GM18498 (cell line): Measurements from ENCODE around the gene XPA.
"Not testable (repeated sequence)": the region's sequence is repeated elsewhere in the genome, so short reads cannot be mapped to it uniquely, and the experiment has no call there.

Source experiments
- ATAC-seq: cut with Tn5 transposase; IDR thresholded peaks from one replicate; pipeline ENCODE4 v1.9.1; 2021; ENCODE audit warnings: mild to moderate bottlenecking, moderate library complexity; ENCODE audit not compliant: unreplicated experiment

XPA gene

DNA sequence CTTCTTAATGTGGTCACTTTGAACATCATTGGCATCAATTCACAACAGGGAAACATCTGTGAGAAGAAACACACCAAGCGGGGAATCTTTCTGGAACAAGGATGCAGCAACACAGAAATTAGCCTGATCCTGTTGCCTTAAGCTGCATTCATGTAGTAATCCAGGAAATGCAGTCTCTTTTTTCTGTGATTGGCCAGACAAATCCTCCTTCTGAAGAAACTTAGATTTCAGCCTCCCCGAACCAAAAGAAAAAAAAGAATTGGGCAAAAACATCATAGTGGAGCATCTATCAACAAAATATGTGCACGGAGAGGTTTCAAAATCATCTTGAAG lies 7.2 kb upstream of the XPA start:
- no peak for ATAC-seq

DNA sequence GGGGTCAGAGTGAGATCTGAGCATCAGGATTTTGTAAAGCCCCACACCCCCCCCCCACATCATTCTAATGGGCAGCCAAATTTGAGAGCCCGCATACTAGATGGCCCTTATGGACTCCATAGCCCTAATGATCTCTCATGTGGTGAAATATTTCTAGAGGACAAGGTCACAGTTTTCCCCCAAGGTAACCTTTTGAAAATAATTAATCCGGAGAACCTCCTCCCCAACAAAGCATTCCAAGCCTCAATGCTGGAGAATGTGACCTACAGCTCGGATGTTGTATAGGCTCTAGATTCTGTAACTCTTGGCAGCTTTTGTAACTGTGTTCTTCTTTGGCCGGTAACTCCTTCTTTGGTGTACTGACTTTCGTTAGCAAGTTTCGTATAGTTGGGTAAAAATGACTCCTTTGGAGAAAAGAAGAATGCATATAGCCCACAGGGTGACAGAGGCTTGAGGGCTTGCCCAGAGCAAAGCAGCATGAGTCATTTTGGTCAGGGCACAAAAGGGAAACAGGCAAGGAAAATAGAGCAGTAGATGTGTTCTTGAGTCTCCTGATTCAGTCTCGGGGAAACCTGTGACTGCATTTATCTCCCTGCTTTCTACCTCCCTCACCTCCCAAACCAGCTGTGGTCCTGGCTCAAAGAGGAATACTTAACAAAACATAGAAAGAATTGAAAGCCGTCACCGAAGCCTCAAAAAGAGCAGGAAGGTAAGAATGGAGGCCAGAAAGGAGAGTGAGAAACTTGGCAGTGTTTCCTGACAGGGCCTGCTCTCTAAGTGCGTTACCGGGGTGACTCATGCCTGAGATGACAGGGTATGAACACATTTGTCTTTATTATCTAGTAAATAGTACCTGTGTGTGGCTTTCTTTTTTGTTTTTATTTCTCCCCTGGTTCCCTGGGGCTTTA lies 6.6 kb upstream of the XPA start:
- peak; percentile 53 for ATAC-seq

- not testable (repeated sequence) for ATAC-seq
Observed at GRCh38 chr9:97699824-97700223, 2.7 kb upstream of the XPA start.

DNA sequence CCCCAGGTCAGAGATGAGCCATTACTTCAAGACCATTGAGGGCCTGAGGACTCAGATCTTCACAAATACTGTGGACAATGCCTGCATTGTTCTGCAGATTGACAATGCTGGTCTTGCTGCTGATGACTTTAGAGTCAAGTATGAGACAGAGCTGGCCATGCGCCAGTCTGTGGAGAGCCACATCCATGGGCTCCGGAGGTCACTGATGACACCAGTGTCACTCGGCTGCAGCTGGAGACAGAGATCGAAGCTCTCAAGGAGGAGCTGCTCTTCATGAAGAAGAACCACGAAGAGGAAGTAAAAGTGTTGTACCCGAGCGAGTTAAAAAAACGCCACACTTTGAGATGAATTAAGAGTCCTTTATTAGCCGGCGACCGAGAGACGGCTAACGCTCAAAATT lies 2.1 kb upstream of the XPA start:
- ATAC-seq: not testable (repeated sequence)

- no peak for ATAC-seq
Observed at GRCh38 chr9:97698865-97699264, 1.7 kb upstream of the XPA start.

- ATAC-seq: no peak
Observed at GRCh38 chr9:97697837-97698236, 697 bp upstream of the XPA start.

GRCh38 chr9:97695995-97696802 lies 941 bp downstream of the XPA start:
- ATAC-seq: no peak

GRCh38 chr9:97695390-97695789 lies 1.8 kb downstream of the XPA start:
- ATAC-seq: no peak

DNA sequence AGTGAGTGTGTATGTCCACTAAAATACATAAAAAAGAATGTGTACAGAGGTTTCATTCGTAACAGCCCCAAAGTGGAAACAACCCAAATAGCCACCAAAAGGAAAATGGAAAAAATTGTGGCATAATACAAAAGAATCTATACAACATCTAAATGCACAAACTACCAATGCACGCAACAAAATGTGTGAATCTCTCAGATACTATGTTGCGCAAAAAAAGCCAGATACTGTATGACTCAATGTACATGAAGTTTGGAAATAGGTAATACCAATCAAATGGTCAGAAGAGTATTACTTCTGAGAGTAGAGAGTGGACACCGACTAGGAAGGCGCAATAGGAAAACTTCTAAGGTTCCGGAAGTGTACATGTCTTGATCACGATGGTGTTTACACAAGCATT lies 2.4 kb downstream of the XPA start:
- ATAC-seq: no peak

- no peak for ATAC-seq
Observed at GRCh38 chr9:97689401-97690180, 7.5 kb downstream of the XPA start.

GRCh38 chr9:97688654-97689053 lies 8.5 kb downstream of the XPA start:
- no peak for ATAC-seq

- no peak for ATAC-seq
Observed at GRCh38 chr9:97682242-97682641, 14.9 kb downstream of the XPA start.

DNA sequence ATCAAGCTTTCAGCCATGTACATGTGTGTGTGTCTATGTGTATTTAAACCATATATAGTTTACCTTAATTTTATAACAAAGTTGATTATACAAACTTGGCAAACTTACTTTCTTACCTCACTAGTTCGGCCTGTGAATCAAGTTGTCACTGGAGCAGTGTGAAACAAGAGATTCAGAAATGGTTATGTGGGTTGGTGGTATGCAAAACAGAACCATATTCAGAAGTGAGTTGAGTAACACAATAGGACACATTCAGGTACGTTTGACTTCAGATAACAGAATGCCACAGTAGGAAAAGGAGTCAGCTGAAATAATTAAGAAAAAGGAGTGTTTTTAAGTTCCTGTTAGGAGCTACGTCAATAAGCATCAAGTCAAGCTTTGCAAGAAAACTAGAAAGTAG lies 21.5 kb downstream of the XPA start:
- peak; percentile 53 for ATAC-seq

GRCh38 chr9:97673922-97674321 lies 23.2 kb downstream of the XPA start:
- no peak for ATAC-seq

DNA sequence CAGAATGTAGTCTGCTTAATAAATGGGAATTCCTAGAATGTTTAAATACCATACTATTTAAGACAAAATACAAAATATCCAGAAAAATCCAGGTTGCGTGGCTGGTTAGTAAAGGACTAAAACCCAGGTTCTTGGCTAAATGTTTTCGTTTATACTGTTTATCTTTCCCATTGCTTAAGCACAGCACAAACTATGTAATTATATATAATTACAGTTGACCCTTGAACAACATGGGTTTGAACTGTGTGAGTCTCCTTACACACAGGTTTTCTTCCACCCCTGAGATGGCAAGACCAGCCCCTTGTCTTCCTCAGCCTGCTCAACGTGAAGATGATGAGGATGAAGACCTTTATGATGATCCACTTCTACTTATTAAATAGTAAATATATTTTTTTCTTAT lies 24.7 kb downstream of the XPA start:
- no peak for ATAC-seq

GRCh38 chr9:97670586-97670985 lies 26.6 kb downstream of the XPA start:
- no peak for ATAC-seq

DNA sequence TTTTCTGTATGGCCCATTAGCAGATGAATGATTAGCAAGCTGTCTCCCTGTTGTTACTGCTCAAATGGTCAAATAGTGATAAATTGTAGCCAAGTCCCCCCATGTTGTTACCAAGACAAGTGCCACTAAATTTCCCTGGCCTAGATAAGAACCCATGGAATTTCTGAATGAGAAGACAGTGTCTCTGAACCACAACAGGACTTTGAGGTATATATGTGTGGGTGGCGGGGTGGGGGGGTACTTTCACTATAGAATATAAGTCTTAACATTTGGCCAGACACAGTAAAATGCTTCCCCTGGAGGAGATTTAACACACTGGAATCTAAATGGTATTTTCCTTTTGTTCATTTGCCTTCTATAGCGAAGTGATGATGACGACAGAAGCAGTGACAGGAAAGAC lies 28.7 kb downstream of the XPA start:
- no peak for ATAC-seq

DNA sequence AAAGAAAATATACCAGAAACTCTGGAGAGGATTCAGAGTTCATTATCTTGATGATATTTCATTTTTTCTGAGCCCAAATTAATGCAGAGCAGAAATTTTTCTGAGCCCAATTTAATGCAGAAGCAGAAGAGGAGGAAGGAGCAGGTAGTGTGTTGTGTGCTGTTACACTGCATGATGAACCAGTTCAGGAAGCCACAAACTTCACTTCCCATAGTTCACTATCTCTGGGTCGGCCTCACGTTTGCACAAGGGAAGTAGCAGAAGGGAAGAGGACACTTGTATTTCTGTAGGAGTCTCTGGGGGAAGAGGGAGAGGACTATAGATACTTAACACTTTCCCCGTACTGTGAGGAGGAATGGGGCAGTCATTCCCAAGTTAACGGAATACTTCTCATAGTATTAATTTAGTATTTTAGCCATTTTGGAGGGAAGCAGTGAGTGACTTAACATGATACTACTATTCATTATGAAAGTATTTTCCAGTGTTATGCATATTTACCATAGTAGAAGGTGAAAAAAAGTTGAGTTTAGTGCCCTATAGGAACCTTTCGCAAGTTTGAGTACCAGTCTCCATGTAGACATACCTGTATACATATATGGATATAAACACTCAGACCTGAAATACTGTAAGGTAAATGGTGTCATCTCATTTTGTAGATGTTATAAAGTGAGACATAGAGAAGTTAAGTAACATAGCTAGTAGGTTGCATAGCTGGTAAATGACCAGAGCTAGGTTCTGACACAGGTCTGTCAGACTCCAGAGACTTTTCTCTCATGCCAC lies 30.0 kb downstream of the XPA start:
- no peak for ATAC-seq

DNA sequence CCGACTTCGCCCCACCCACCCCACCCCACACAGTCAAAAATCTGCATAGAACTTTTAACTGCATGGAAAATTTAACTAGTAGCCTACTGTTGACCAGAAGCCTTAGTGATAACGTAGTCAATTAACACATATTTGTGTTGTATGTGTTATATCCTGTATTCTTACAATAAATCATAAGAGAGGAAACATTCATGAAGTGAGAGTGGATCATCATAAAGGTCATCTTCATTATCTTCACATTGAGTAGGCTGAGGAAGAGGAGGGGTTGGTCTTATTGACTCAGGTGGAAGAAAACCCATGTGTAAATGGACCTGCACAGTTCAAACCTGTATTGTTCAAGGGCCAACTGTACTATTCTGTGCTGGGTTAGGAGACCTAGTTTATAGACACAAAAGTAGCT lies 31.4 kb downstream of the XPA start:
- ATAC-seq: no peak

GRCh38 chr9:97660847-97661246 lies 36.3 kb downstream of the XPA start:
- ATAC-seq: no peak

DNA sequence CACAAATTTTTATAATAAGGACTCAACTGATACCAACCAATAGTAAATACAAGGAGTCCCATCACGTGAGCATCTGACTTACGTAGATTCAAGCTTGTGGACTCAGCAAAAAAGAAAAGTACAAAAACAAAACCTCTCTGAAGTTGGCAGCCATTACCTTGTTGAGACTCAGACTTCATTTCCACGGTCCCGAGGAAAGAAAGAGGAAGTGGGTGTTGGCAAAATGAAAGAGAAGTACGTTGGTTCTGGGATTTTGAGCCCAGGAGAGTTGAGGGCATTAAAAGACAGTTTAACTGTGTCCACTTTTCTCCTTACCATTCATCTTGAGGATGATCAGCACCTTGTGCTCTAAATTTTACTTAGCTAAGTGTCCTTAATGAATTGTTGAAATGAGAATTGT lies 36.8 kb downstream of the XPA start:
- no peak for ATAC-seq
